H9 (cell line): Measurements from ENCODE around the gene HOXC10. TPM values are rescaled to one million over a fixed set of nuclear protein-coding genes. Genes with fewer than 3 reads are reported as not detected.

Source experiments
- DNase-seq: peaks from one replicate; pipeline ENCODE4 v3.0.0-alpha.2; 2017
- H2AFZ ChIP-seq: one replicate; pipeline ENCODE4 v1.6.1; 2013; ENCODE audit warnings: mild to moderate bottlenecking, low read length, control low read depth, moderate library complexity
- H2AK5ac ChIP-seq: 2 replicates; pipeline ENCODE4 v1.6.1; 2013; ENCODE audit warnings: low read length, control low read depth, mixed read lengths; ENCODE audit not compliant: insufficient read length
- H2BK120ac ChIP-seq: one replicate; pipeline ENCODE4 v1.6.1; 2013; ENCODE audit warnings: low read depth, mild to moderate bottlenecking, low read length, control low read depth, inconsistent platforms; ENCODE audit not compliant: poor library complexity, severe bottlenecking
- H2BK12ac ChIP-seq: 2 replicates; pipeline ENCODE4 v1.6.1; 2013; ENCODE audit warnings: low read length, control low read depth, mixed read lengths, low read depth; ENCODE audit not compliant: insufficient read length
- H2BK15ac ChIP-seq: 2 replicates; pipeline ENCODE4 v1.6.1; 2013; ENCODE audit warnings: low read depth, low read length, control low read depth
- H2BK20ac ChIP-seq: one replicate; pipeline ENCODE4 v1.6.1; 2013; ENCODE audit warnings: low read depth, mild to moderate bottlenecking, low read length, control low read depth, inconsistent platforms; ENCODE audit not compliant: poor library complexity, severe bottlenecking
- H2BK5ac ChIP-seq: 2 replicates; pipeline ENCODE4 v1.6.1; 2013; ENCODE audit warnings: low read length, control low read depth, mixed read lengths; ENCODE audit not compliant: insufficient read length
- H3K14ac ChIP-seq: 2 replicates; pipeline ENCODE4 v1.6.1; 2013; ENCODE audit warnings: low read length, control low read depth; ENCODE audit not compliant: insufficient read depth
- H3K18ac ChIP-seq: 2 replicates; pipeline ENCODE4 v1.6.1; 2013; ENCODE audit warnings: low read depth, mild to moderate bottlenecking, mixed read lengths, low read length, control low read depth; ENCODE audit not compliant: insufficient read length
- H3K23ac ChIP-seq: 2 replicates; pipeline ENCODE4 v1.6.1; 2013; ENCODE audit warnings: low read length, control low read depth, mixed read lengths, low read depth; ENCODE audit not compliant: insufficient read length
- H3K23me2 ChIP-seq: 2 replicates; pipeline ENCODE4 v1.6.1; 2013; ENCODE audit warnings: low read depth, mild to moderate bottlenecking, mixed read lengths, low read length, control low read depth; ENCODE audit not compliant: insufficient read length, poor library complexity, severe bottlenecking
- H3K27ac ChIP-seq: 2 replicates; pipeline ENCODE4 v1.5.1; 2013; ENCODE audit warnings: low read length, control low read depth, mixed read lengths, low read depth; ENCODE audit not compliant: insufficient read length
- H3K27me3 ChIP-seq: 2 replicates; pipeline ENCODE4 v1.6.1; 2013; ENCODE audit warnings: low read length, control low read depth, inconsistent platforms; ENCODE audit not compliant: insufficient read depth
- H3K4ac ChIP-seq: 2 replicates; pipeline ENCODE4 v1.6.1; 2013; ENCODE audit warnings: low read depth, mild to moderate bottlenecking, control low read depth, inconsistent platforms, low read length, moderate library complexity
- H3K4me1 ChIP-seq: 2 replicates; pipeline ENCODE4 v1.6.1; 2013; ENCODE audit warnings: low read length, control low read depth, inconsistent platforms; ENCODE audit not compliant: insufficient read depth
- H3K4me2 ChIP-seq: 2 replicates; pipeline ENCODE4 v1.6.1; 2013; ENCODE audit warnings: low read length, control low read depth, mixed read lengths; ENCODE audit not compliant: insufficient read length, insufficient read depth
- H3K56ac ChIP-seq: 2 replicates; pipeline ENCODE4 v1.6.1; 2013; ENCODE audit warnings: low read depth, mild to moderate bottlenecking, mixed read lengths, low read length, control low read depth; ENCODE audit not compliant: insufficient read length
- H3K79me1 ChIP-seq: 2 replicates; pipeline ENCODE4 v1.6.1; 2013; ENCODE audit warnings: low read depth, mild to moderate bottlenecking, moderate library complexity, low read length, control low read depth, inconsistent platforms; ENCODE audit not compliant: insufficient read depth, poor library complexity, severe bottlenecking
- H3K79me2 ChIP-seq: 2 replicates; pipeline ENCODE4 v1.6.1; 2013; ENCODE audit warnings: low read length, control low read depth, inconsistent platforms; ENCODE audit not compliant: insufficient read depth
- H3K9ac ChIP-seq: 2 replicates; pipeline ENCODE4 v1.6.1; 2013; ENCODE audit warnings: low read length, control low read depth, mixed read lengths; ENCODE audit not compliant: insufficient read length; ENCODE audit errors: extremely low read depth
- H3K9me3 ChIP-seq: one replicate; pipeline ENCODE4 v1.6.1; 2013; ENCODE audit warnings: low read depth, low read length, inconsistent platforms; ENCODE audit not compliant: control insufficient read depth
- H3T11ph ChIP-seq: one replicate; pipeline ENCODE4 v1.6.1; 2013; ENCODE audit warnings: mild to moderate bottlenecking, low read length, control low read depth, inconsistent platforms
- H4K20me1 ChIP-seq: one replicate; pipeline ENCODE4 v1.6.1; 2013; ENCODE audit not compliant: control insufficient read depth, insufficient read length, insufficient read depth
- H4K5ac ChIP-seq: 2 replicates; pipeline ENCODE4 v1.6.1; 2013; ENCODE audit warnings: low read depth, mild to moderate bottlenecking, mixed read lengths, low read length, control low read depth; ENCODE audit not compliant: insufficient read length
- H4K8ac ChIP-seq: replicated peaks from 2 replicates; pipeline ENCODE4 v1.6.1; 2013; ENCODE audit warnings: low read length, control low read depth, mixed read lengths, low read depth; ENCODE audit not compliant: insufficient read length
- H4K91ac ChIP-seq: 2 replicates; pipeline ENCODE4 v1.6.1; 2013; ENCODE audit warnings: low read depth, mild to moderate bottlenecking, moderate library complexity, mixed read lengths, low read length, control low read depth; ENCODE audit not compliant: insufficient read length
- H3K27ac Mint-ChIP-seq, 3 experiments: 2 replicates in 2 of 3; 3 replicates in 1 of 3; pipeline ENCODE4 v1.8.0; 2020 to 2021; ENCODE audit warnings: mixed read lengths in 3 of 3, mild to moderate bottlenecking in 1 of 3, moderate library complexity in 1 of 3
- H3K27me3 Mint-ChIP-seq: 2 replicates; pipeline ENCODE4 v1.8.0; 2021; ENCODE audit warnings: low read depth, mild to moderate bottlenecking, moderate library complexity, mixed read lengths
- H3K36me3 Mint-ChIP-seq, 3 experiments: 2 replicates in 2 of 3; 3 replicates in 1 of 3; pipeline ENCODE4 v1.8.0; 2020 to 2021; ENCODE audit warnings: low read depth in 3 of 3, mixed read lengths in 3 of 3; ENCODE audit not compliant: insufficient read depth in 1 of 3
- H3K4me1 Mint-ChIP-seq, 2 experiments: 2 replicates each; pipeline ENCODE4 v1.8.0; 2020; ENCODE audit warnings: mixed read lengths in 2 of 2
- H3K4me3 Mint-ChIP-seq, 2 experiments: 2 replicates in 1 of 2; 3 replicates in 1 of 2; pipeline ENCODE4 v1.8.0; 2020 to 2021; ENCODE audit warnings: mild to moderate bottlenecking in 2 of 2, mixed read lengths in 2 of 2, moderate library complexity in 1 of 2
- H3K9me3 Mint-ChIP-seq, 2 experiments: 2 replicates in 1 of 2; 3 replicates in 1 of 2; pipeline ENCODE4 v1.8.0; 2020; ENCODE audit warnings: mild to moderate bottlenecking in 2 of 2, mixed read lengths in 2 of 2, moderate library complexity in 1 of 2
- CTCF ChIP-seq: fragments of 200-600 bp; sonication (generic); conservative IDR thresholded peaks from 3 replicates; pipeline ENCODE4 v1.8.0; 2021; ENCODE audit warnings: antibody characterized with exemption, mild to moderate bottlenecking
- WGBS: extraction: QIAGEN DNeasy Blood & Tissue Kit; methylation state at CpG from one replicate; pipeline ENCODE4 v1.1.7; 2013; ENCODE audit warnings: missing lambda C conversion rate, low lambda C conversion rate, mixed read lengths; ENCODE audit not compliant: insufficient read length; ENCODE audit errors: extremely low coverage; 5-methylcytosine and 5-hydroxymethylcytosine counted together
- total RNA-seq: library from RNA; stranded (reverse); gene quantifications from 2 replicates; pipeline ENCODE4 v1.2.1, GENCODE V29; 2021

Gene HOXC10
- total RNA-seq, 1 experiment from 2014 or later, result not detected

- no peak overlapping the region for H3T11ph ChIP-seq
- no peak overlapping the region for H2BK15ac ChIP-seq
- DNase-seq, result no peak
- peaks cover 96% of the 10 kb centered on the region for H3K27me3 ChIP-seq
- H3K27ac ChIP-seq, result no peak overlapping the region
- no peaks in the 10 kb centered on the region for H3K79me1 ChIP-seq
- H2BK20ac ChIP-seq, result no peak overlapping the region
- H3K4me1 ChIP-seq, result no peaks in the 10 kb centered on the region
- H3K9me3 ChIP-seq, result no peaks in the 10 kb centered on the region
- WGBS, result no CpG with 5 or more reads among the region's 21 CpGs
- H3K4me2 ChIP-seq, result no peak overlapping the region
- H3K79me2 ChIP-seq, result no peaks in the 10 kb centered on the region
- H4K91ac ChIP-seq, result no peak overlapping the region
- Mint-ChIP-seq H3K9me3 (peaks cover 3 to 11% of the 10 kb centered on the region in 2 experiments; a peak in 4 of 5 replicates), H3K4me1 (peaks cover 3 to 11% of the 10 kb centered on the region in 2 experiments; a peak in 2 of 4 replicates), H3K27me3 (peaks cover 100% of the 10 kb centered on the region), H3K4me3 (no peak overlapping the region; a peak in 1 of 5 replicates), H3K27ac (no peak overlapping the region), H3K36me3 (no peaks in the 10 kb centered on the region; a peak in 2 of 7 replicates)
- H3K56ac ChIP-seq, result no peak overlapping the region
- H2BK120ac ChIP-seq, result no peak overlapping the region
- no peak overlapping the region for H3K4ac ChIP-seq
- no peaks in the 10 kb centered on the region for H4K20me1 ChIP-seq
- H4K5ac ChIP-seq, result no peak overlapping the region
- no peaks in the 10 kb centered on the region for H3K23me2 ChIP-seq
- no peak overlapping the region for H2AFZ ChIP-seq
- H3K18ac ChIP-seq, result no peak overlapping the region
- TF ChIP-seq CTCF, result no peak
- no peak overlapping the region for H2BK12ac ChIP-seq
- no peak overlapping the region for H2AK5ac ChIP-seq
- H3K9ac ChIP-seq, result no peak overlapping the region
- H3K14ac ChIP-seq, result no peak overlapping the region
- no peak overlapping the region for H3K23ac ChIP-seq
- no peak overlapping the region for H4K8ac ChIP-seq
- no peak overlapping the region for H2BK5ac ChIP-seq
Measured at GRCh38 chr12:53986686-53987483, 1.9 kb downstream of the HOXC10 start.
